Upper lobe of right lung (tissue), 1 donor: ENCODE measurements around the gene MBNL2. TPM values are rescaled to one million over a fixed set of nuclear protein-coding genes. Genes with fewer than 3 reads are reported as not detected.

Source experiments
- ATAC-seq: fragments of 200-7000 bp; cut with Tn5 transposase; one replicate; pipeline ENCODE4 v1.9.1; 2020; ENCODE audit warnings: mild to moderate bottlenecking, moderate library complexity
- DNase-seq: peaks from one replicate; pipeline ENCODE4 v3.0.0-alpha.2; 2020
- H3K27ac ChIP-seq: fragments of 200-600 bp; one replicate; pipeline ENCODE4 v1.8.0; 2022
- H3K27me3 ChIP-seq: fragments of 200-600 bp; one replicate; pipeline ENCODE4 v1.8.0; 2022; ENCODE audit warnings: mild to moderate bottlenecking
- H3K36me3 ChIP-seq: fragments of 200-600 bp; one replicate; pipeline ENCODE4 v1.8.0; 2022
- H3K4me1 ChIP-seq: fragments of 200-600 bp; one replicate; pipeline ENCODE4 v1.8.0; 2022
- H3K4me3 ChIP-seq: fragments of 200-600 bp; one replicate; pipeline ENCODE4 v1.8.0; 2022; ENCODE audit warnings: mild to moderate bottlenecking
- H3K9me3 ChIP-seq: fragments of 200-600 bp; one replicate; pipeline ENCODE4 v1.8.0; 2022
- CTCF ChIP-seq: fragments of 200-600 bp; IDR thresholded peaks from one replicate; pipeline ENCODE4 v1.8.0; 2022; ENCODE audit warnings: antibody characterized with exemption
- intact Hi-C: fragments of 100-400 bp; cut with DNase I; formaldehyde crosslinking; loops from one replicate; pipeline ENCODE4 v1.11.0; 2022
- total RNA-seq: library from RNA; stranded (reverse); fragmentation: NEBNext Ultra II Directional; extraction: Animal tissue kit (Norgen Biotek cat#: 25700); gene quantifications from one replicate; pipeline ENCODE4 v1.2.1, GENCODE V29; 2021
- donor health status: DM: no; HTN: yes; CAD: no; lungs with severe emphysema.

MBNL2 gene
- total RNA-seq, 1 donor from 2014 or later: 60.6 TPM

DNA sequence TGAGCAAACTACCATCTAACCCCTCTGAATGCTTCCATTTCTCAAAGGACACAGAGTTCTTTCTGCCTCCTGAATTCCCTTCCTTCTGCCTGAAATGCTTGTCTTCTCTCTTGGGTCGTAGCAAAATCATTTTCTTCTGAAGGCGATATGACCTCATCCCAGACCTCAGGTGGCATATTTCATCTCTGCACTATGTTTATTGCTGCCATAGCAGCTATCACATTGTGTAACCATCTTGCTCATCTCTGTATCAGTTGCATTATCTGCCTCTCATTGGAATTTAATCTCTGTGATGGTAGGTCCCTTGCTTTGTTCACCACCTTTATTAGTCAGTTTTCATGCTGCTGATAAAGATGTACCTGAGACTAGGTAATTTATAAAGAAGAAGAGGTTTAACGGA, 179.3 kb downstream of the MBNL2 start:
- intact Hi-C loops: no loop called here
- H3K27ac ChIP-seq: no peak overlapping the region

DNA sequence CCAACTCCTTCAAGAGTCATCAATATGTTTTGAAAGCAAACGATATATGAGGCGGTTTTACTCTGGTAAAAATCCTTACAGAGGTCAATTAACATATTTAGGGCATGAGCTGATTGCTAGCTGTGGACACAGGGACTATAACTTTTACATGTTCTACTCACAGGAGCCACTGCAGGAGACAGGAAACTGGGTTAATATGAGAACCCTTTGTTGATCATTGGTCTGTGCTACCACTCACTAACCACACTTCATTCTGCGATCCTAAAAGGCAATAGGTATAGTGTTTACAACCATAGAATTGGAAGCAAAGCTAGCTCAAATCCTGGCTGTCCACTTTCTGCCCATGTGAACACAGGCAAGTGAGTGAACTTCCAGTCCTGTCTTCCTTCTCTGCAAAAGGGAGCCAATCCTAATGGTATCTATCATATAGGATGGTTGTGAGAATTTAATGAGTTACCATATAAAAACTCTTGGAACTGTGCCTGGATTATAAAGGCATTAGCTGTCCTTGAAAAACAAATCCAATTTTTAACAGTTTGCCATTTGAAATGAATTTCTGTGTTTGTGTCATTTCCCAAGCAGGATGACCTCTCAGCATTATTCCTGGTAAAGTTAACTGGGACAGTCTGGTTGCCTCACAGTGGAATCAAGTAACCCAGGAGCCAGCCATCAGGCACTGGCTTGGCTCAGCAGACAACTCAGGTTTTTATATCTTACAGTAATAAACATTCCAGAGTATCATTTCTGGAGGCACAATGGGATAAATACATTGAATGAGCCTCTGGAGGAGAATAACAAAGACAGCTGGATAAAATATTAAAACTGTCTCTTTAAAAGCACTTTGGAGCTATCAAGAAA, 182.0 kb downstream of the MBNL2 start:
- Histone ChIP-seq H3K9me3 (no peaks in the 10 kb centered on the region), H3K27ac (no peak overlapping the region), H3K27me3 (no peaks in the 10 kb centered on the region), H3K4me1 (no peaks in the 10 kb centered on the region), H3K4me3 (no peak overlapping the region), H3K36me3 (no peaks in the 10 kb centered on the region)
- DNase-seq (no peak), ATAC-seq (no peak)
- no peak for TF ChIP-seq CTCF
- intact Hi-C loops: no loop called here

More for the DNA sequence above, 179.3 kb downstream of the MBNL2 start:
- ATAC-seq (no peak), DNase-seq (no peak)
- no peaks in the 10 kb centered on the region for H3K4me1 ChIP-seq
- no peaks in the 10 kb centered on the region for H3K9me3 ChIP-seq
- H3K27me3 ChIP-seq: no peaks in the 10 kb centered on the region
- no peak overlapping the region for H3K4me3 ChIP-seq
- no peak for TF ChIP-seq CTCF
- no peaks in the 10 kb centered on the region for H3K36me3 ChIP-seq

- DNase-seq: no peak
- H3K4me1 ChIP-seq: no peaks in the 10 kb centered on the region
- intact Hi-C loops: no loop called here
- no peaks in the 10 kb centered on the region for H3K36me3 ChIP-seq
- no peak overlapping the region for H3K27ac ChIP-seq
- no peak for TF ChIP-seq CTCF
- ATAC-seq: no peak
- no peak overlapping the region for H3K4me3 ChIP-seq
- H3K9me3 ChIP-seq: no peaks in the 10 kb centered on the region
- H3K27me3 ChIP-seq: no peaks in the 10 kb centered on the region
Observed at GRCh38 chr13:97407540-97407939, 185.4 kb downstream of the MBNL2 start.

- H3K9me3 ChIP-seq: no peaks in the 10 kb centered on the region
- no peak for ATAC-seq
- no peak for TF ChIP-seq CTCF
- H3K36me3 ChIP-seq: no peaks in the 10 kb centered on the region
- no peak for DNase-seq
- H3K4me1 ChIP-seq: no peaks in the 10 kb centered on the region
- H3K27me3 ChIP-seq: no peaks in the 10 kb centered on the region
- intact Hi-C loops: no loop called here
- H3K27ac ChIP-seq: no peak overlapping the region
- H3K4me3 ChIP-seq: no peak overlapping the region
Observed at GRCh38 chr13:97408938-97409337, 186.8 kb downstream of the MBNL2 start.

GRCh38 chr13:97411984-97412383, 189.9 kb downstream of the MBNL2 start:
- no peak for DNase-seq

More at GRCh38 chr13:97411984-97412383, 189.9 kb downstream of the MBNL2 start:
- Histone ChIP-seq H3K27ac (no peak overlapping the region), H3K4me1 (no peaks in the 10 kb centered on the region), H3K27me3 (no peaks in the 10 kb centered on the region), H3K4me3 (no peak overlapping the region), H3K36me3 (no peaks in the 10 kb centered on the region), H3K9me3 (no peaks in the 10 kb centered on the region)
- ATAC-seq: no peak
- intact Hi-C loops: no loop called here
- TF ChIP-seq CTCF: no peak
